ENCODE results near the gene PREX1.

PREX1 gene

DNA sequence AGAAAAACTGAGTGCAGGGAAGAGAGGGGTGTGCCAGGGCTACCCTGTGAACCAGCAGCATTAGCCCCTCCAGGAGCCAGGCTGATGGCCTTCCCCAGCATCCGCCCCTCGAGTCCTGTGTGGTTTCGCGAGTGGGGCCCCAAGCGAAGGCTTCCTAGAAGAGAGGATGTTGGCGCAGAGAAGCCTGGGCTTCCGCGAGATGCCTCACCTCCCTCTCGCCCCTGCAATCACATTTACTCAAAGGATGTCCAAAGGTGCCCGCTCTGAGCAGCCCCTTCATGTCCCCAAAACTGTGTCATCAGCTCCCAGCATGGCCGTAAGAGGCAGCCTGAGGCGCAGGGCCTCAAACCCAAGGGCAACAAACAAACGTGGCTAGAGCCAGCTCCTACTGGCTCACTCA lies 111.7 kb downstream of the PREX1 start:
- Histone ChIP-seq H3K14ac (ENCODE audit: low read length in 2 of 2) (no peak overlapping the region), H2BK15ac (ENCODE audit: low read depth, poor library complexity, severe bottlenecking) (no peak overlapping the region), H3K36me3 (ENCODE audit: control insufficient read depth in 1 of 2, insufficient read depth in 2 of 2, low read depth in 1 of 2, low read length in 2 of 2) (no peaks in the 10 kb centered on the region), H2BK5ac (ENCODE audit: low read depth, low read length, poor library complexity, severe bottlenecking) (no peak overlapping the region), H3K27me3 (ENCODE audit: control insufficient read depth in 1 of 2, insufficient read depth in 1 of 2, low read length in 2 of 2) (peaks cover 0 to 35% of the 10 kb centered on the region in 2 experiments), H2AK5ac (ENCODE audit: low read length, severe bottlenecking) (no peak overlapping the region), H2BK120ac (ENCODE audit: low read depth, low read length) (no peak overlapping the region), H4K8ac (ENCODE audit: low read length) (no peak overlapping the region), H3K4me3 (ENCODE audit: insufficient read depth in 1 of 2, low read depth in 1 of 2, low read length in 2 of 2) (no peak overlapping the region), H3K4ac (ENCODE audit: low read depth in 1 of 2, low read length in 2 of 2) (no peak overlapping the region), H3K4me2 (ENCODE audit: low read length, poor library complexity, severe bottlenecking) (no peak overlapping the region), H3K18ac (ENCODE audit: low read depth in 1 of 2, low read length in 2 of 2) (no peak overlapping the region), H4K91ac (ENCODE audit: low read length) (no peak overlapping the region), H2AFZ (ENCODE audit: low read depth, low read length) (no peak overlapping the region), H3K79me1 (replicated peaks; ENCODE audit: low read length, poor library complexity, severe bottlenecking) (peaks cover 25% of the 10 kb centered on the region), H2BK12ac (ENCODE audit: low read length in 2 of 2) (no peak overlapping the region), H3K27ac (ENCODE audit: low read length, poor library complexity, severe bottlenecking) (no peak overlapping the region), H3K9me3 (ENCODE audit: control insufficient read depth, low read length) (no peaks in the 10 kb centered on the region), H3K4me1 (ENCODE audit: control insufficient read depth, insufficient read depth, low read depth, low read length) (peaks cover 12% of the 10 kb centered on the region), H3K23ac (ENCODE audit: low read length in 2 of 2) (no peak overlapping the region), H3K9ac (ENCODE audit: low read length) (no peak overlapping the region)
- no peak for DNase-seq
- WGBS = 85% methylated on average over 13 of the region's 13 CpGs

DNA sequence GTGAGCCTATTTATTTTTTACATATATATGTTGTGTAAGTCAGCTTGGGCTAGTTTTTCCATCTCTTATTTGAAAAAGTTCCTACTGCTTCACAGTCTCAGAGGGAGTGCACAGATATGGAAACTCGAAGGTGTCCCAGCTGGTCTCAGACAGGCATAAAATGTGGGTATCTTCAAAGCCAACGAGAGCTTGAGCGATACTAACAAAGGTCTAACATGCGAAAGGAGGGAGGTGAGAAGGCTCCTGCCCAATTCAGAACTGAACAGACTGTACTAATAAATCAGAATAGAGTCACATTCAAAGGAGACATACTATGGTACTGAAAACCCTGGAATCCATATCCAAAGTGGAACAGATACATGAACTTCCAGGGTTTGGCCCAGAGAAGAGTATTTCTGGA lies 113.0 kb downstream of the PREX1 start:
- H2AFZ ChIP-seq (ENCODE audit: low read depth, low read length) = no peak overlapping the region
- no peak overlapping the region for H3K4ac ChIP-seq (ENCODE audit: low read depth in 1 of 2, low read length in 2 of 2)
- no peak overlapping the region for H3K14ac ChIP-seq (ENCODE audit: low read length in 2 of 2)
- no peak overlapping the region for H2BK5ac ChIP-seq (ENCODE audit: low read depth, low read length, poor library complexity, severe bottlenecking)
- no peak overlapping the region for H3K4me2 ChIP-seq (ENCODE audit: low read length, poor library complexity, severe bottlenecking)
- H4K91ac ChIP-seq (ENCODE audit: low read length) = no peak overlapping the region
- H3K27ac ChIP-seq (ENCODE audit: low read length, poor library complexity, severe bottlenecking) = no peak overlapping the region
- no peak for DNase-seq
- no peak overlapping the region for H2BK15ac ChIP-seq (ENCODE audit: low read depth, poor library complexity, severe bottlenecking)
- no peak overlapping the region for H2AK5ac ChIP-seq (ENCODE audit: low read length, severe bottlenecking)
- H3K18ac ChIP-seq (ENCODE audit: low read depth in 1 of 2, low read length in 2 of 2) = no peak overlapping the region
- peaks cover 0 to 28% of the 10 kb centered on the region in 2 experiments for H3K27me3 ChIP-seq (ENCODE audit: control insufficient read depth in 1 of 2, insufficient read depth in 1 of 2, low read length in 2 of 2)
- H3K79me1 ChIP-seq (replicated peaks; ENCODE audit: low read length, poor library complexity, severe bottlenecking) = peaks cover 24% of the 10 kb centered on the region
- H2BK12ac ChIP-seq (ENCODE audit: low read length in 2 of 2) = no peak overlapping the region
- peaks cover 0 to 3% of the 10 kb centered on the region in 2 experiments for H3K36me3 ChIP-seq (ENCODE audit: control insufficient read depth in 1 of 2, insufficient read depth in 2 of 2, low read depth in 1 of 2, low read length in 2 of 2)
- H3K9me3 ChIP-seq (ENCODE audit: control insufficient read depth, low read length) = no peaks in the 10 kb centered on the region
- H2BK120ac ChIP-seq (ENCODE audit: low read depth, low read length) = no peak overlapping the region
- no peak overlapping the region for H3K23ac ChIP-seq (ENCODE audit: low read length in 2 of 2)
- WGBS = 94% methylated on average over 3 of the region's 4 CpGs
- H3K4me1 ChIP-seq (ENCODE audit: control insufficient read depth, insufficient read depth, low read depth, low read length) = peaks cover 9% of the 10 kb centered on the region
- H3K9ac ChIP-seq (ENCODE audit: low read length) = no peak overlapping the region
- no peak overlapping the region for H4K8ac ChIP-seq (ENCODE audit: low read length)
- no peak overlapping the region for H3K4me3 ChIP-seq (ENCODE audit: insufficient read depth in 1 of 2, low read depth in 1 of 2, low read length in 2 of 2)

GRCh38 chr20:48711696-48712464 lies 115.9 kb downstream of the PREX1 start:
- Histone ChIP-seq H3K4ac (ENCODE audit: low read depth in 1 of 2, low read length in 2 of 2) (no peak overlapping the region), H3K9ac (ENCODE audit: low read length) (no peak overlapping the region), H3K27me3 (ENCODE audit: control insufficient read depth in 1 of 2, insufficient read depth in 1 of 2, low read length in 2 of 2) (peaks cover 0 to 24% of the 10 kb centered on the region in 2 experiments), H3K4me3 (ENCODE audit: insufficient read depth in 1 of 2, low read depth in 1 of 2, low read length in 2 of 2) (no peak overlapping the region), H3K36me3 (ENCODE audit: control insufficient read depth in 1 of 2, insufficient read depth in 2 of 2, low read depth in 1 of 2, low read length in 2 of 2) (peaks cover 0 to 6% of the 10 kb centered on the region in 2 experiments), H2AFZ (ENCODE audit: low read depth, low read length) (no peak overlapping the region), H3K14ac (ENCODE audit: low read length in 2 of 2) (no peak overlapping the region), H2BK12ac (ENCODE audit: low read length in 2 of 2) (no peak overlapping the region), H3K23ac (ENCODE audit: low read length in 2 of 2) (no peak overlapping the region), H3K9me3 (ENCODE audit: control insufficient read depth, low read length) (no peaks in the 10 kb centered on the region), H2BK120ac (ENCODE audit: low read depth, low read length) (no peak overlapping the region), H2BK5ac (ENCODE audit: low read depth, low read length, poor library complexity, severe bottlenecking) (no peak overlapping the region), H3K4me1 (ENCODE audit: control insufficient read depth, insufficient read depth, low read depth, low read length) (peaks cover 9% of the 10 kb centered on the region), H2BK15ac (ENCODE audit: low read depth, poor library complexity, severe bottlenecking) (no peak overlapping the region), H2AK5ac (ENCODE audit: low read length, severe bottlenecking) (no peak overlapping the region), H4K91ac (ENCODE audit: low read length) (no peak overlapping the region), H3K79me1 (replicated peaks; ENCODE audit: low read length, poor library complexity, severe bottlenecking) (peaks cover 22% of the 10 kb centered on the region), H3K4me2 (ENCODE audit: low read length, poor library complexity, severe bottlenecking) (no peak overlapping the region), H3K18ac (ENCODE audit: low read depth in 1 of 2, low read length in 2 of 2) (no peak overlapping the region), H4K8ac (ENCODE audit: low read length) (no peak overlapping the region), H3K27ac (ENCODE audit: low read length, poor library complexity, severe bottlenecking) (no peak overlapping the region)
- 89% methylated on average over 10 of the region's 10 CpGs for WGBS
- no peak for DNase-seq

GRCh38 chr20:48711044-48711428 lies 116.8 kb downstream of the PREX1 start:
- Histone ChIP-seq H3K79me1 (replicated peaks; ENCODE audit: low read length, poor library complexity, severe bottlenecking) (peaks cover 23% of the 10 kb centered on the region), H3K23ac (ENCODE audit: low read length in 2 of 2) (no peak overlapping the region), H4K91ac (ENCODE audit: low read length) (no peak overlapping the region), H4K8ac (ENCODE audit: low read length) (no peak overlapping the region), H2BK15ac (ENCODE audit: low read depth, poor library complexity, severe bottlenecking) (no peak overlapping the region), H3K4me1 (ENCODE audit: control insufficient read depth, insufficient read depth, low read depth, low read length) (peaks cover 1% of the 10 kb centered on the region), H2AFZ (ENCODE audit: low read depth, low read length) (no peak overlapping the region), H3K9me3 (ENCODE audit: control insufficient read depth, low read length) (no peaks in the 10 kb centered on the region), H3K9ac (ENCODE audit: low read length) (no peak overlapping the region), H2BK120ac (ENCODE audit: low read depth, low read length) (no peak overlapping the region), H3K27ac (ENCODE audit: low read length, poor library complexity, severe bottlenecking) (no peak overlapping the region), H3K4me3 (ENCODE audit: insufficient read depth in 1 of 2, low read depth in 1 of 2, low read length in 2 of 2) (no peak overlapping the region), H3K36me3 (ENCODE audit: control insufficient read depth in 1 of 2, insufficient read depth in 2 of 2, low read depth in 1 of 2, low read length in 2 of 2) (peaks cover 0 to 9% of the 10 kb centered on the region in 2 experiments), H2BK12ac (ENCODE audit: low read length in 2 of 2) (no peak overlapping the region), H3K4me2 (ENCODE audit: low read length, poor library complexity, severe bottlenecking) (no peak overlapping the region), H3K18ac (ENCODE audit: low read depth in 1 of 2, low read length in 2 of 2) (no peak overlapping the region), H3K14ac (ENCODE audit: low read length in 2 of 2) (no peak overlapping the region), H3K27me3 (ENCODE audit: control insufficient read depth in 1 of 2, insufficient read depth in 1 of 2, low read length in 2 of 2) (peaks cover 0 to 22% of the 10 kb centered on the region in 2 experiments), H2BK5ac (ENCODE audit: low read depth, low read length, poor library complexity, severe bottlenecking) (no peak overlapping the region), H2AK5ac (ENCODE audit: low read length, severe bottlenecking) (no peak overlapping the region), H3K4ac (ENCODE audit: low read depth in 1 of 2, low read length in 2 of 2) (no peak overlapping the region)
- 92% methylated on average over 3 of the region's 4 CpGs for WGBS
- DNase-seq = no peak
